Measurements from ENCODE around the gene GNG12. TPM values are rescaled to one million over a fixed set of nuclear protein-coding genes. Genes with fewer than 3 reads are reported as not detected.

Gene GNG12
- total RNA-seq, 1 experiment from 2014 or later: 360 TPM

DNA sequence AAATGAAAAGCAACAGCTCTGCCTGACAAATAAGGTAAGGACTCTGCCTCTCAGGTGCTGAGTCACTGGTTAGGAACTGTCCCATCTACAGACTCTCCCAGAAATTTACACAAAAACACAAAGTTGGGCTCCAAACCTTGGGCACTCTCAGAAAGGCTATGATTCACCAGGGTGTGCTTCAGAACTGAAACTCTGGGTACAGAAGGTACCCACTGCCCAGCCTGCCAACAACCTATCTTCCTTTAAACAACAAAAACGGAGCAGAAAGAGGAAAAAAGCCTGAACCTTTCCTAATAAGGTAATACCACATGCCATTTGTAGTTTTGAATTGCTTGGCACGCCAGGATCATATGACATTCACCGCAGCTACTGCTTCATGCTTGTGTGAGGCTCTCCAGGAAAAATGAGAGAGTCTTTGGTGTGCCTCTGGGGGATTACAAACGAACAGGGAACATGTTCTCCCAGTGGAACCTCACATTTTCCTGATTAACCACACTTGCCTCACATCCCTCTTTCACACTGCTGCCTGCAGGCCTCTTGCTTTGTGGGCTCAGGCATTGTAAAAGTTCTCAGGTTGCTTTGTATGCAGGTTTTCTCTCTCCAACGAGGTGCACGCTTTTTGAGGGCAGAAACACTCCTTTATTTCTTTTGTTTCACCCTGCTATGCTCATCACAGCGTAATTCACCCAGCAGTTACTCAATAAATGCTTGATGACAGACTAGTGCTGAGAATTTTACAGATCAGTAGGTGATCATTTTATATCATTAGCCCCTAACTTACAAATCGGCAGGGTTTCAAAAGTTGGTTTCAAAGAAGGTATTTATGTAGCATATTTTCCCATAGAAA is 83.2 kb downstream of the GNG12 start:
- in situ Hi-C loops (cut with HindIII; ENCODE audit: low pct_unique_long_range_greater_than_20kb, low sequenced_read_pairs): no loop called here
- peak; percentile 91 for DNase-seq (ENCODE audit: low read depth, low spot score)

DNA sequence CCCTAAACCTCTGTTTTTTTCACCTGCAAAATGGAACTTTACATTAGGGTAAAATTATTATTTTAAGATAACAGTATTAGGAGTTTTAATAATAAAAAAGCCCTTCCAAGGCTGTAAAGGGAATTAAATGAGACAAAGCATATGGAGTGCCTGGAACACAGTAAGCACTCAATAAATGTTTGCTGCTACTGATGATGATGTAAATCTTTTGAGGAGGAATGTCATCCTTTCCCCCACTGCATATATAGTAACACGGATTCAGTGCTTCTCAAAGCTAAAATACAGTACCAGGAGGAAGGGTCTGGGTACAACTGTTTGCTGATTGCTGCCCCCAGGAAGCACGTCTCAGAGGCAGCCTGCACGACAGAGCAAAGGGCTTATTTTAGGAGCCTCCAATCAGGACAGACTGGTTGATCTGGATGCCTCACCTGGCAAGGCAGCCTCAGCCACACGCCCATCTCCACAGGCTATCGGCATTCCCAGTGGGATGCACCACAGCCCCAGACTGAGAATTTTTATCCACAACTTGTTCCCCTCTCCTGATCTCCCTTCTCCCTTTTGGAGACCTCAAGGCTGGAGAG is 83.9 kb downstream of the GNG12 start:
- in situ Hi-C loops (cut with HindIII; ENCODE audit: low pct_unique_long_range_greater_than_20kb, low sequenced_read_pairs): no loop called here
- no peak for DNase-seq (ENCODE audit: low read depth, low spot score)

DNA sequence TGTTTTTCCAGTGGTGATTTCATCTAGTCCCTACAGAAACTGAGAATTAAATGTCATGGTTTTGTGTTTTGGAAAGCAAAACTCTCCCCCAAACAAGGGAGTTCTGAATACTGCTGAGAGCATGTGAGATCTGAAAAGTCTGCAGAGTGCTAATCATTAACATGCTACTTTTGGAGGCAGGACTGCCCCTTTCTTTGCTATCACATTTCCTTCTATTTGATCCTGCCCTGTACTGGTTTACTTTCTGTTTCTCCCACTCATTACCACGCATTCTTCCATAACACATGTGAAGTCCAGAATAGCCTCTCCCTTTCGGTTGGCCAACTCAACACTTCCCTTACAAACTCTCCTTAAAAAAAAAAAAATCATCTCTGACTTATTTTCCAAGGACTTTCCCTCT is 84.6 kb downstream of the GNG12 start:
- no peak for DNase-seq (ENCODE audit: low read depth, low spot score)
- in situ Hi-C loops (cut with HindIII; ENCODE audit: low pct_unique_long_range_greater_than_20kb, low sequenced_read_pairs): no loop called here

DNA sequence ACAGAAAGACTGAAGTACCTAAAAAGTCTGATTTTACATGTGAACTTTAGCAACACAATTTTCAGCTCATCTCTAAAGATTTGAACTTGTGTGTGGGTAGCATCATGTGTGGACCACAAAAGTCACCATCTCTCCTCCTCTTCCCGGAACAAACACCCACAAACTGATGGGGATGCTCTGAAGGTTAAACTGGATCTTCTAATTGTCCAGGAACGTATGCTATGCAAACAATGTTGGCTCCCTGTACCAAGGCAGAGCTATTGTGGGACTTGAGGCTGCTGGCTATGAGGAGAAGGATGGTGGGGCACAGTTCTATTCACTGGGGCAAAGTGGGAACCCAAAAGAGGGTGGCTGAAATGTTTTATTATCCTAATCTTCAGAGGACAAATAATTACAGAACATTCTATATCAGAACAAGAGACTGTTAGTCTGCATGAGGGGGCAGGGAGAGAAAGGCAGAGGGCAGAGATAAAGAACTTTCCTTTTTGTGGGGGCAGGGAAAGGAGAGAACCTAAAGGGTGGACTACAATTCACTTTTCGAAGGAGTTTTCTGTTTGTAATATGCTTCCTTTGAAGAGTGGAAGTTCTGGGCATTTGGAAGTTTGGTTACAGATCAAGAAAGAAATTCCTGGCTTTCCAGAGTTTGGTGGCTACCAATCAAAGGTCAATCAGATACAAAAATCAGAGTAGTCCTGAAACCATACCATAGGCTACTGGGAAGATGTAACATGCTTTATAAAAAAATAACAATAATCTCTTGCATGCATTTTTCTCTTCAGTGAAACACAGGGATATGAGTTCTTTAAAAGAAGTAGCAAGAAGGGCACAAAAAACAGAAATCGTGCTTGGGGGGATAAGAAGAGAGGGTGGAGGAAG is 85.4 kb downstream of the GNG12 start:
- in situ Hi-C loops (cut with HindIII; ENCODE audit: low pct_unique_long_range_greater_than_20kb, low sequenced_read_pairs): no loop called here

DNA sequence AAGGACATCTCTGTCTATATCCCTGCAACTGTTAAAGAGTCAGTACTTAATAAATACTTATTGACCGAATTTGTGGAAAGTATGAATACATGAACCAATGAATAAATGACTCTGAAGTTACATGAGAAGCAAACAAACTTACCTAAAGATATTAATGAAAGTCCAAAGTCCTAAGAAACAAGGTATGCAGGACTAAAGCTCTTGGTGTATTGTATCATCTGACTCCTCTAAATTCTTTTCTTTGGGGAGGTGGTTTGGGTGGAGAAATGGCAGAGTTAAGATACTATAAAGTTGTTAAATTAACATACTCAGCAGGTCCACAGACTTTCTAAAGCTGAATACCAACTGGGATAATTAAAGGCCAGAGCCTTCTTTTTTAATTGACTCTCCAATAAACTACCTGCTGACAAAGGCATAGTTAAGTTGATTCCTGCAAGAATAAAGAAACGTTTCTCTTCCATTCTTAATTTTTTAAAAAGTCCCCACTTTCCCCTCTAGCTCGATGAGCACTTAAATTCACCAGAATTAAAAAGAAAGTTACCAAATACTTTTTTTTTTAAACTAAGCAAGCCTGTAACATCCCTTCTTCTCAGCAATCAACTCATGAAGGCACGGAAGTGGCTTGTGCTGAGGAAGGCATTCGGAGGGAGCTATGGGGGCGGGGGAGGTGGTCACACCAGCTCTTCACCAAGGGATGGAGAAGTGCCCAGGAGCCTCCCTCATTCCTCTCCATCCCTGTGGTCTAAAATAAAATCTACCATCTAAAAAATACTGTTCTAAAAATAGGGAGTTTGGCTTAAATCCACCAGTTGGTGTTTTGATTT is 87.2 kb downstream of the GNG12 start:
- no peak for DNase-seq (ENCODE audit: low read depth, low spot score)

More for the DNA sequence above, 85.4 kb downstream of the GNG12 start:
- no peak for DNase-seq (ENCODE audit: low read depth, low spot score)

DNA sequence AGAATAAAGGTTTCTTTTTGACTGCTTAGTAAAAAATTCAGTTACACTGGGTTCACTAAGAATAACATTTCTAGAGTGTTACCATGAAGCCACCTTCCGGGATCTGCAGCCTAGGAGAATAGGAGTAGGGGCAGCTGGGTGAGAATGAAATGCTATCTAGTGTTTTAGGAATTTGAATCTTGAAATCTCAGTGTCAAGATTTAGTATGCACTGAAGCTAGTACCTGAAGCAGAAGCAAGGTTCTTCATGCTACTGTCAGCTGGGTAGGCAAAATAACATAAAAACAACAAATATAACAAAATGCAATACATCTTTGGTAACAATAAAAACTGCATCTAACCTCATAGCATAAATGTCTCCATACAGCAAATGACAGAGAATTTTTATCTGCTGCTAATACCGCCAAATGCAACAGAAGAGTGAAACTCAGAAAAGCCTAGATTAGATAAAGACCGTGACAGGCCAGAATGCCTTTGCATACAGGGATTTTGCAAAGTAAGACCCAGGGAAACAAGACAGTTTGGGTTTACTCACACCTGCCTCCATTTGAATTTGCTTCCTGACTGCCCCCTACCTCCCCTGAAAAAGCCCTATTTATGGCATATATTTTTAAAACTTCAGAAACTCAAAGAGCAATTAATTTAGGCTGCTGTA is 90.1 kb downstream of the GNG12 start:
- no peak for DNase-seq (ENCODE audit: low read depth, low spot score)
- in situ Hi-C loops (cut with HindIII; ENCODE audit: low pct_unique_long_range_greater_than_20kb, low sequenced_read_pairs): no loop called here

More for the DNA sequence above, 87.2 kb downstream of the GNG12 start:
- in situ Hi-C loops (cut with HindIII; ENCODE audit: low pct_unique_long_range_greater_than_20kb, low sequenced_read_pairs): no loop called here

DNA sequence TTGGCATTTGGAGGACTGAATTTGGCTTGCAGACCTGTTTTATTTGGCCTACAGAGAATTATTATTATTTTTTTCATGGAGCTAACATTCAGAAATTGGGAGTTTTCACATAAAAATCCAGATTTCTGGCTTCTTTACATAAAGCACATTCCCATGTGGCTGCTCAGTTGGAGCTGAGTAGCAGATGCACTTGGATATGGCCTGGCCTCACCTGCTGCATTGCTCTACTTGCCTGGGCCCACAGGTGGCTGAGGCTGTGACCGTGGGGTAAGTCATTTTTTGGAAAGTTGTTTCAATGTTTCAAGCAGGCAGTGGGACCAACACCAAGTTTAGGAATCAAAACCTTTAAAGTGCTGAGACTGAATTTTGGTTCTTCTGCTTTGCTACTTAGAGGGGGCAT is 91.5 kb downstream of the GNG12 start:
- in situ Hi-C loops (cut with HindIII; ENCODE audit: low pct_unique_long_range_greater_than_20kb, low sequenced_read_pairs): no loop called here
- DNase-seq (ENCODE audit: low read depth, low spot score): no peak

DNA sequence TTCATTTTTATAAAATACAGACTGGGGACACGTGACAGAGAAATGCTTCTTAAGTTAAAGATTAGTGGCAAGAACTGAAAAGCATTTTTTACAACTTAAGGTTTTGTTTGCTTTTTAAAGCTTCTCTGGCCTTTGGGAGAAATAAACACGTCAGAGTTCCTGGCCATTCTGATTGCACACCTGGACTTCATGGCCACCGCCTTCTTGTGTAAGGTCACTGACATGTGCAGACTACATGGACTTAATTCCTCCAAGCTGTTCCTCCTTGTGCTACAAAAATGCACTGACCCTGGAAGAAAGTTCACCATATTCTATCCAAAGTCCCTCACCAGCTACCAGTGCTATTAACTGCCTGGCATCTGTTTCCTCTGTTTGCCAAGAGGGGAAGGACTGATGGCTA is 92.1 kb downstream of the GNG12 start:
- in situ Hi-C loops (cut with HindIII; ENCODE audit: low pct_unique_long_range_greater_than_20kb, low sequenced_read_pairs): no loop called here
- no peak for DNase-seq (ENCODE audit: low read depth, low spot score)

DNA sequence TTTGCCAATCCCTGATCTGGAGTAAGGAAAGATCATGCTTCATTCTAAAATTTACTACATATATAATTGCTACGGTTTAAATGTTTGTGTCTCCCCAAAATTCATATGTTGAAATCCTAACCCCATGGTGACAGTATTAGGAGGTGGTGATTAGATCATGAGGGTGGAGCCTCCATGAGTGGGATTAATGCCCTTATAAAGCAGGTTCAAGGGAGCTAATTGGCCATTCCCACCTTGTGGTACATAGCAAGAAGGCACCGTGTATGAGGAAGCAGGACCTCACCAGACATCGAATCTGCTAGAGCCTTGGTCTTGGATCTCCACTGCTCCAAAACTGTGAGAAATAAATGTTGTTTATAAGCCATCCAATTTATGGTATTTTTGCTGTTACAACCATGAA is 92.7 kb downstream of the GNG12 start:
- DNase-seq (ENCODE audit: low read depth, low spot score): no peak
- in situ Hi-C loops (cut with HindIII; ENCODE audit: low pct_unique_long_range_greater_than_20kb, low sequenced_read_pairs): no loop called here

DNA sequence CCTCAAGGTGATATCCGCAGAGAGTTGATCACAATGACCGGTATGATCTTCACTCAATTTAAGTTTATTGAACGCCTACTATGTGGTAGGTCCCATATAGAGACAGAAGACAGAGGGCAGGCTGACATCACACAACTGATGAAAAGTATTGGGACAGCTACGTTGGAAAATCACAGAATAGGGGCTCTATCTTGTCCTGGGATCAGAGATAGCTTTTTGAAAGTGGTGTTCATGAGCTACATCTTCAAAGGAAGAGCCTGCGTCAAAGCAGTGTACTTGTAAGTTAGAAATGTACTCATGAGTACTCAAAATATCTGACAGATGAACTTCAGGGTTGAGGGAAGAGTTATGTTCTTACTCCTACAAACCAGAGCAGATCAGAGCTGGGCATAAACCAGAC is 93.9 kb downstream of the GNG12 start:
- no peak for DNase-seq (ENCODE audit: low read depth, low spot score)
- in situ Hi-C loops (cut with HindIII; ENCODE audit: low pct_unique_long_range_greater_than_20kb, low sequenced_read_pairs): no loop called here

DNA sequence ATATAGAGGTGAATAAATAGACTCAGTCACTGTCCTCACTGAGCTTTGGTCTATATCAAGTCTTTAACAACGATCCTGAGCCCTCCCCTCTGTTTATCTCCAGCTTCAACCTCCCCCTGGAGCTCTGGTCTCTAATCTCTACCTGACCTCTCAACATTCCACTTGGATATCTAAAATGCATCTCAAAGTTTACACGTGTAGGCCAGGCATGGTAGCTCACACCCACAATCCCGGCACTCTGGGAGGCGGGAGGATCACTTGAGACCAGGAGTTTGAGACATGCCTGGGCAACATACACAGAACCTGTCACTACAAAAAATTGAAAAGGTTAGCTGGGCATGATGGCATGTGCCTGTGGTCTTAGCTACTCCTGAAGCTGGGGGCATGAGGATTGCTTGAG is 94.9 kb downstream of the GNG12 start:
- in situ Hi-C loops (cut with HindIII; ENCODE audit: low pct_unique_long_range_greater_than_20kb, low sequenced_read_pairs): no loop called here
- DNase-seq (ENCODE audit: low read depth, low spot score): no peak

DNA sequence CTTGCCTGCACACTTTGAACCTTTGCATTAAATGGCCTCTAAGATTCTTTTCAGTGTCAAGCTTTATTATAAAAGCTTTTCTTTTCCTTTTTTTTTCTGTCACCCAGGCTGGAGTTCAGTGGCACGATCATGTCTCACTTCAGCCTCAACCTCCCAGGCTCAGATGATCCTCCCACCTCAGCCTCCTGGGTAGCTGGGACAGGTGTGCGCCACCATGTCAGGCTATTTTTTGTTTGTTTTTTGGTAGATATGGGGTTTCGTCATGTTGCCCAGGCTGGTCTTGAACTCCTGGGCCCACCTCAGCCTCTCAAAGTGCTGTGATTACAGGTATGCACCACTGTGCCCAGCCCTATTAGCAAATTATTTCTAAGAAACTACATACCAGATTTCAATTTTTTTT is 95.4 kb downstream of the GNG12 start:
- in situ Hi-C loops (cut with HindIII; ENCODE audit: low pct_unique_long_range_greater_than_20kb, low sequenced_read_pairs): no loop called here

DNA sequence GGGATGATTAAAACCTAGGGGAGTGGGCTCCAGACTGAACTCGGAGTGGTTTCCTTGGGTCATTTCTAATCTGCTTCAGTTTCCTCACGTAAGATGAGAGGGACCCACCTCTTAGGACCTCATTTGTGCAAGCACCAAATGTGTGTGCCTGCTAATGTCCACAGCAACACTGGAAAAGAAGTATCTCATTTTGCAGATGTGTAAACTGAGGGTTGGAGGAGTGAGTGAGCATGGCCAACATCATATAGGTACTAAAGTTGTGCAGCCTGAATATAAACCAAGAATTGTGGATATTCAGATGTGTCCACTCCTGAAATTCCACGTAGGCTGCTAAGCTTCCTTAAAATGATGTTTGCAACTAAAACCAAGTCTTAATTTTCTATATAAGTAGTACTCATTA is 96.5 kb downstream of the GNG12 start:
- in situ Hi-C loops (cut with HindIII; ENCODE audit: low pct_unique_long_range_greater_than_20kb, low sequenced_read_pairs): no loop called here

More for the DNA sequence above, 95.4 kb downstream of the GNG12 start:
- no peak for DNase-seq (ENCODE audit: low read depth, low spot score)

DNA sequence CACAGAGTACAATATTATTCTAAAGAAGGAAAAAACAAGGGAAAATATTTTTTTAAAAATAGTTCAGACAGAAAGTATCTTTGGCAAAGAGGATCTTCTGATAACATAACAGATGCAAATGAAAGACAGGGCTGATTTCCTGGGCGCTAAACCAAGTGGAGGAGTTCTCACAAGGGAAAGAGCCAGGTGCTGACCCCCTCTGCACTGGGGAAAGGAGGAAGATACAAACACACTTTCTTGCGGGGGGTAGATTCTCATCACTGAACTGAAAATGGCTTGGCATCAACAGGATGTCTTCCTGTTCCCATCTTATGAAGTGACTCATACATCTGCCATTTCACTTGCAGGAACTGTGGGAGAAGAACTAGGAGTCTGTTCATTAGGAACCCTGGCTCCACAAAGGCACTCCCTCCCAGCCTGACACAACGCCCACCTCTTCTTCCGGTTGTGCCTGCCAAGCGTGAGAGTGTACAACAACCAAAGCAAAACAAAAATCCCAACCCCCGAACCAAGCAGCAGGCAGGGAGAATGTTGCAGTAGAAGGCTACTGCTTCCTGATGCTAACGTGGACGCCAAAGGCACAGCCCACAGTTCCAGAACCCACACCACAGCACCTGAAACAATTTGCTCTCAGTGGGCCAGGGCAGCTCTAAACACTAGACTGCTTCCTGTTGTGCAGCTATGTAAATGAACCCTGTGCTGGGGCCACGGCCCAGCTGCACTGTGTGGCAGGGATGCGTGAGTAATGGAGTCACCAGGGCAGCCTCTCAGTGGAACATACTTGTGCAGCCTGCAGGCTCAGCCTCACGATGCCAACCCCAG is 97.2 kb downstream of the GNG12 start:
- in situ Hi-C loops (cut with HindIII; ENCODE audit: low pct_unique_long_range_greater_than_20kb, low sequenced_read_pairs): no loop called here
- peak; percentile 44 for DNase-seq (ENCODE audit: low read depth, low spot score)

More for the DNA sequence above, 96.5 kb downstream of the GNG12 start:
- no peak for DNase-seq (ENCODE audit: low read depth, low spot score)

DNA sequence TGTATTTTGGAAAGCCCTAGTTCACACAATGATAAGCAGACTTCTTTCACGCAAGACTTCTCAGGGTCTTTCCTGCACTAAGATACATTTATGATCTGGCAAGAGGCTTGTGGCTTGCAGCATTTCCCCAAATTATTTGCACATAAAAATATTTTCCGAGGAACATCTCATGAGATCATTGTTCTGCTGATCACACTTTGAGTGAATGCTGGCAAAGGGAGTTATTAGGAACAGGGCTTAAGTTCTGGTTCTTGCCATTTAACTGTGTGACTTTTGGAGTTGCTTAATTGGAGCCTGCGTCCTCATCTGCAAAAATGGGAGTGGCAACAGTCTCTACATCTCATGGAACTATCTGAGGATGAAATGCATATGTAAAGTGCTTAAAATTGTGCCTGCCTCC is 98.1 kb downstream of the GNG12 start:
- in situ Hi-C loops (cut with HindIII; ENCODE audit: low pct_unique_long_range_greater_than_20kb, low sequenced_read_pairs): no loop called here
- no peak for DNase-seq (ENCODE audit: low read depth, low spot score)

DNA sequence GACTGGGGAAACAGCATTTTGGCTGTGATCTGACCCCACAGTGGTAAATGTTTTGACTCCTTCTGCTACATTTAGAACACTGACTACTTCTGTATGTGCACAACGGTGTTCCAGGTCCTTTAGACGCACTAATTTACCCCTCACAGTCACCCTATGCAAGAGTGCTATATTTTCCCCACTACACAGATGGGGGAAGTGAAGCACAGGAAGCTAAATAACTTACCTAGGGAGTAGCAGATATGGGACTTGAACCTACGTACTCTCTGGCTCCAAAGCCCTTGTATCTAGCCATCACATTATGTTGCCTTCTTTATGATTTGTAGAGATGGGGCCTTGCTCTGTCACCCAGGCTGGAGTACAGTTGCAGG is 99.0 kb downstream of the GNG12 start:
- in situ Hi-C loops (cut with HindIII; ENCODE audit: low pct_unique_long_range_greater_than_20kb, low sequenced_read_pairs): no loop called here
- DNase-seq (ENCODE audit: low read depth, low spot score): no peak

Data from SK-MEL-5 (cell line).